Measurements from ENCODE around the gene SLC7A1. TPM values are rescaled to one million over a fixed set of nuclear protein-coding genes. Genes with fewer than 3 reads are reported as not detected.

SLC7A1 gene
- polyA plus RNA-seq, 2 of the 4 experiments (the other 2 are of a cell fraction): 19.9 to 24.8 TPM

GRCh38 chr13:29522044-29522685, 73.3 kb downstream of the SLC7A1 start (continued):
- TF ChIP-seq ELK1 (IDR thresholded peaks at IDR 0.05; ENCODE audit: low read depth, low read length) (no peak), CHD2 (IDR thresholded peaks at IDR 0.05; ENCODE audit: low read length, partially characterized antibody) (no peak), KDM5A (IDR thresholded peaks at IDR 0.05) (no peak), RFX5 (IDR thresholded peaks at IDR 0.05) (no peak)

DNA sequence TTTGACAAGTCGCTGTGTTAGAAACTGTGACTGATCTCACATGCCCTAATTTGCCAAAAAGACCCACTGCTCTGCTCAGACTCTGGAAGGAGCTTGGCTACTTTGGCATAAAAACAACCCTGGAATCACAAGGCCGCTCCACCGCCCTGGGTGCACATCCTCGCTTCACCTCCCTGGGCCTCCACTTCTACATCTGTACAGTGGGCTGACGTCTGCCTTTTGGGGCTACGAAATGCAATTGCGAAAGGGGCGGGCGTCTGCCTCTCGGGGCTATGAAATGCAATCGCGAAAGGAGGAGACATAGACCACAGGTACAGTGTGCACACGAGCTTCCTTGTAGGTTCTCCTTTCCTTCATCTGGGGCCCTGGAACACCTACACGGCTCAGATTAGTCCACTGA, 74.2 kb downstream of the SLC7A1 start:
- 93% methylated on average over 14 of the region's 14 CpGs for WGBS (ENCODE audit: missing lambda C conversion rate)
- DNase-seq (ENCODE audit: low read depth in 1 of 2, low spot score in 1 of 2) (no peak), FAIRE-seq (no peak), ATAC-seq (no peak)
- Histone ChIP-seq H3K4me1 (no peaks in the 10 kb centered on the region), H3K9me3 (no peaks in the 10 kb centered on the region), H3K4me2 (no peak overlapping the region), H3K4me3 (no peak overlapping the region), H3K27ac (no peak overlapping the region)
- POLR2A ChIA-PET: no interaction called here
- CTCF ChIA-PET: no interaction called here
- TF ChIP-seq, protein P1, sequence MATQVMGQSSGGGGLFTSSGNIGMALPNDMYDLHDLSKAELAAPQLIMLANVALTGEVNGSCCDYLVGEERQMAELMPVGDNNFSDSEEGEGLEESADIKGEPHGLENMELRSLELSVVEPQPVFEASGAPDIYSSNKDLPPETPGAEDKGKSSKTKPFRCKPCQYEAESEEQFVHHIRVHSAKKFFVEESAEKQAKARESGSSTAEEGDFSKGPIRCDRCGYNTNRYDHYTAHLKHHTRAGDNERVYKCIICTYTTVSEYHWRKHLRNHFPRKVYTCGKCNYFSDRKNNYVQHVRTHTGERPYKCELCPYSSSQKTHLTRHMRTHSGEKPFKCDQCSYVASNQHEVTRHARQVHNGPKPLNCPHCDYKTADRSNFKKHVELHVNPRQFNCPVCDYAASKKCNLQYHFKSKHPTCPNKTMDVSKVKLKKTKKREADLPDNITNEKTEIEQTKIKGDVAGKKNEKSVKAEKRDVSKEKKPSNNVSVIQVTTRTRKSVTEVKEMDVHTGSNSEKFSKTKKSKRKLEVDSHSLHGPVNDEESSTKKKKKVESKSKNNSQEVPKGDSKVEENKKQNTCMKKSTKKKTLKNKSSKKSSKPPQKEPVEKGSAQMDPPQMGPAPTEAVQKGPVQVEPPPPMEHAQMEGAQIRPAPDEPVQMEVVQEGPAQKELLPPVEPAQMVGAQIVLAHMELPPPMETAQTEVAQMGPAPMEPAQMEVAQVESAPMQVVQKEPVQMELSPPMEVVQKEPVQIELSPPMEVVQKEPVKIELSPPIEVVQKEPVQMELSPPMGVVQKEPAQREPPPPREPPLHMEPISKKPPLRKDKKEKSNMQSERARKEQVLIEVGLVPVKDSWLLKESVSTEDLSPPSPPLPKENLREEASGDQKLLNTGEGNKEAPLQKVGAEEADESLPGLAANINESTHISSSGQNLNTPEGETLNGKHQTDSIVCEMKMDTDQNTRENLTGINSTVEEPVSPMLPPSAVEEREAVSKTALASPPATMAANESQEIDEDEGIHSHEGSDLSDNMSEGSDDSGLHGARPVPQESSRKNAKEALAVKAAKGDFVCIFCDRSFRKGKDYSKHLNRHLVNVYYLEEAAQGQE (IDR thresholded peaks at IDR 0.05): no peak
- TF ChIP-seq CTCF (IDR thresholded peaks at IDR 0.05): no peak
- TF ChIP-seq, protein P2, sequence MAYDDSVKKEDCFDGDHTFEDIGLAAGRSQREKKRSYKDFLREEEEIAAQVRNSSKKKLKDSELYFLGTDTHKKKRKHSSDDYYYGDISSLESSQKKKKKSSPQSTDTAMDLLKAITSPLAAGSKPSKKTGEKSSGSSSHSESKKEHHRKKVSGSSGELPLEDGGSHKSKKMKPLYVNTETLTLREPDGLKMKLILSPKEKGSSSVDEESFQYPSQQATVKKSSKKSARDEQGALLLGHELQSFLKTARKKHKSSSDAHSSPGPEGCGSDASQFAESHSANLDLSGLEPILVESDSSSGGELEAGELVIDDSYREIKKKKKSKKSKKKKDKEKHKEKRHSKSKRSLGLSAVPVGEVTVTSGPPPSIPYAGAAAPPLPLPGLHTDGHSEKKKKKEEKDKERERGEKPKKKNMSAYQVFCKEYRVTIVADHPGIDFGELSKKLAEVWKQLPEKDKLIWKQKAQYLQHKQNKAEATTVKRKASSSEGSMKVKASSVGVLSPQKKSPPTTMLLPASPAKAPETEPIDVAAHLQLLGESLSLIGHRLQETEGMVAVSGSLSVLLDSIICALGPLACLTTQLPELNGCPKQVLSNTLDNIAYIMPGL (CRISPR knock-in tag; IDR thresholded peaks at IDR 0.05; ENCODE audit: borderline replicate concordance): no peak
- no peak for TF ChIP-seq HEYL (CRISPR knock-in tag; IDR thresholded peaks at IDR 0.05)
- TF ChIP-seq EHF (CRISPR knock-in tag; IDR thresholded peaks at IDR 0.05): no peak

DNA sequence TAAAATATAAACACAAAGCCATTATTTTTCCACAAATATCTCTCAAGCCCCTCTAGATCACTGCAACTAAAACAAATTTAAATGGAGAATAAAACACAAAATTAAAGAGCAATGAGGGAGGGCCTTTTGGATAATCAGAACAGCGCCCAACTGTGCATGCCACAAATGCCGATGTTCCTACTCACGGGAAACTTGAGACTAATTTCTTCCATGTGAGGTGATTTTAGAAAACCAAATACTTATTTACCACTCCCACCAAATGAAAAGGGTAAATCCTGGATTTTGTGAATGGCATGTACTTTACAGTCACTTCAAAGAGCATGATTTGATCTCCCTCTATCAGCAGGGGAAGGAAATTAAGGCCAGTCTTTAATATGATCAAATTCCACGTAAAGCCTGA, 74.8 kb downstream of the SLC7A1 start:
- ChIA-PET CTCF (interaction anchor here (1.0 kb wide), 1 partner anchor 12 kb away, joined by 3 read pairs; no protein-coding TSS in a partner anchor), POLR2A (no interaction called here)
- TF ChIP-seq MAFK (IDR thresholded peaks at IDR 0.05; ENCODE audit: partially characterized antibody) (no peak), BHLHE40 (IDR thresholded peaks at IDR 0.05; ENCODE audit: low read depth, low read length) (no peak), CBX8 (IDR thresholded peaks at IDR 0.05) (no peak)
- TF ChIP-seq, protein P3, sequence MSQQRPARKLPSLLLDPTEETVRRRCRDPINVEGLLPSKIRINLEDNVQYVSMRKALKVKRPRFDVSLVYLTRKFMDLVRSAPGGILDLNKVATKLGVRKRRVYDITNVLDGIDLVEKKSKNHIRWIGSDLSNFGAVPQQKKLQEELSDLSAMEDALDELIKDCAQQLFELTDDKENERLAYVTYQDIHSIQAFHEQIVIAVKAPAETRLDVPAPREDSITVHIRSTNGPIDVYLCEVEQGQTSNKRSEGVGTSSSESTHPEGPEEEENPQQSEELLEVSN (IDR thresholded peaks at IDR 0.05; ENCODE audit: borderline replicate concordance, low read depth): no peak
- no peak for FAIRE-seq
- ATAC-seq: no peak
- no peaks in the 10 kb centered on the region for H3K4me1 ChIP-seq
- H3K4me2 ChIP-seq: no peak overlapping the region
- no peak for DNase-seq (ENCODE audit: low read depth in 1 of 2, low spot score in 1 of 2)
- H3K9me3 ChIP-seq: no peaks in the 10 kb centered on the region
- no peak overlapping the region for H3K27ac ChIP-seq
- no peak overlapping the region for H3K4me3 ChIP-seq
- WGBS (ENCODE audit: missing lambda C conversion rate): 95% methylated on average over 4 of the region's 4 CpGs

Data from A549 (cell line).